H1 (cell line): ENCODE results near the gene ERAP2. TPM values are rescaled to one million over a fixed set of nuclear protein-coding genes. Genes with fewer than 3 reads are reported as not detected.

ENCODE experiments used
- CTCF ChIA-PET: fragments of 300-600 bp; sonication (Branson Sonifier 250); formaldehyde crosslinking; loops from one replicate; lab custom pipeline; 2021; ENCODE audit not compliant: partially characterized antibody; lab: Charles Lee
- POLR2A ChIA-PET: fragments of 300-600 bp; sonication (Branson Sonifier 250); formaldehyde crosslinking; loops from one replicate; lab custom pipeline; 2021; ENCODE audit warnings: inconsistent platforms; ENCODE audit not compliant: partially characterized antibody; lab: Charles Lee
- DNase-seq, 2 experiments: peaks; one replicate each; pipeline versions ENCODE4 v3.0.0 to v3.0.0-alpha.2; 2010 to 2022; ENCODE audit warnings: low spot score in 2 of 2, low read depth in 1 of 2, mixed read lengths in 1 of 2
- FAIRE-seq: peaks from 2 replicates; lab custom pipeline; 2011; peaks lifted over from hg19 to GRCh38; lab: Jason Lieb, UNC
- H2AFZ ChIP-seq: 2 replicates; pipeline ENCODE4 v1.8.1; 2012; ENCODE audit warnings: low read length, inconsistent platforms
- H2AK5ac ChIP-seq: 2 replicates; pipeline ENCODE4 v1.6.1; 2013; ENCODE audit warnings: low read depth, low read length
- H2BK120ac ChIP-seq: replicated peaks from 2 replicates; pipeline ENCODE3; 2013; ENCODE audit warnings: low read depth, low read length, inconsistent platforms
- H2BK12ac ChIP-seq: 2 replicates; pipeline ENCODE4 v1.6.1; 2013; ENCODE audit warnings: low read depth, low read length
- H2BK15ac ChIP-seq: 2 replicates; pipeline ENCODE4 v1.6.1; 2013; ENCODE audit warnings: low read length
- H2BK20ac ChIP-seq: 2 replicates; pipeline ENCODE4 v1.6.1; 2013; ENCODE audit warnings: low read length
- H2BK5ac ChIP-seq: 2 replicates; pipeline ENCODE4 v1.6.1; 2013; ENCODE audit warnings: low read depth, low read length
- H3K14ac ChIP-seq: 2 replicates; pipeline ENCODE4 v1.6.1; 2013; ENCODE audit warnings: inconsistent platforms; ENCODE audit not compliant: insufficient read length
- H3K18ac ChIP-seq: 2 replicates; pipeline ENCODE4 v1.6.1; 2013; ENCODE audit warnings: low read length; ENCODE audit errors: extremely low read depth
- H3K23ac ChIP-seq: 2 replicates; pipeline ENCODE4 v1.6.1; 2013; ENCODE audit warnings: inconsistent platforms; ENCODE audit not compliant: insufficient read length
- H3K23me2 ChIP-seq: 2 replicates; pipeline ENCODE4 v1.6.1; 2013; ENCODE audit warnings: low read depth, low read length
- H3K27ac ChIP-seq: 2 replicates; pipeline ENCODE4 v1.6.1; 2011; ENCODE audit warnings: low read depth, low read length, inconsistent platforms
- H3K27me3 ChIP-seq, 4 experiments: replicated peaks in 1 of 4; 1 replicate in 1 of 4; 2 replicates in 3 of 4; pipeline versions ENCODE4 v1.6.1 to v1.8.1; 2011 to 2013; ENCODE audit warnings: low read length in 3 of 4, mild to moderate bottlenecking in 3 of 4, inconsistent platforms in 2 of 4, mixed read lengths in 2 of 4, moderate library complexity in 1 of 4; ENCODE audit not compliant: control insufficient read depth in 3 of 4, insufficient read depth in 3 of 4; ENCODE audit errors: extremely low read depth in 1 of 4
- H3K36me3 ChIP-seq, 4 experiments: 2 replicates each; pipeline versions ENCODE4 v1.6.1 to v1.8.1; 2011 to 2013; ENCODE audit warnings: mild to moderate bottlenecking in 4 of 4, low read length in 3 of 4, moderate library complexity in 2 of 4, control low read depth in 1 of 4, inconsistent platforms in 1 of 4; ENCODE audit not compliant: insufficient read depth in 4 of 4, control insufficient read depth in 2 of 4
- H3K4ac ChIP-seq: replicated peaks from 2 replicates; pipeline ENCODE3; 2013; ENCODE audit warnings: low read length, low read depth, mixed read lengths, inconsistent platforms; ENCODE audit not compliant: insufficient read length
- H3K4me1 ChIP-seq, 4 experiments: replicated peaks in 1 of 4; 1 replicate in 1 of 4; 2 replicates in 3 of 4; pipeline versions ENCODE4 v1.6.1 to v1.8.1; 2011 to 2013; ENCODE audit warnings: low read length in 3 of 4, inconsistent platforms in 2 of 4, mixed read lengths in 1 of 4; ENCODE audit not compliant: insufficient read depth in 4 of 4, control insufficient read depth in 3 of 4
- H3K4me2 ChIP-seq, 2 experiments: 2 replicates each; pipeline versions ENCODE4 v1.6.1 to v1.8.1; 2011 to 2013; ENCODE audit warnings: low read depth in 2 of 2, low read length in 2 of 2, control low read depth in 1 of 2, inconsistent platforms in 1 of 2, mild to moderate bottlenecking in 1 of 2; ENCODE audit not compliant: insufficient read depth in 1 of 2
- H3K4me3 ChIP-seq, 4 experiments: fragments of 200-600, 300-600 bp in 1 of 4; sonication (generic), shearing (Covaris generic), sonication (Bioruptor Twin) in 1 of 4; 2 replicates each; pipeline versions ENCODE4 v1.5.1 to v1.8.1; 2011 to 2016; ENCODE audit warnings: low read length in 4 of 4, low read depth in 3 of 4, control low read depth in 2 of 4, inconsistent platforms in 2 of 4, mild to moderate bottlenecking in 2 of 4, mixed read lengths in 1 of 4, moderate library complexity in 1 of 4; ENCODE audit not compliant: insufficient read depth in 2 of 4; ENCODE audit errors: extremely low read depth in 1 of 4
- H3K56ac ChIP-seq: replicated peaks from 2 replicates; pipeline ENCODE3; 2013; ENCODE audit warnings: low read depth, mild to moderate bottlenecking, mixed read lengths, low read length, inconsistent platforms; ENCODE audit not compliant: insufficient read length
- H3K79me1 ChIP-seq: 2 replicates; pipeline ENCODE4 v1.6.1; 2013; ENCODE audit warnings: low read depth, low read length, control low read depth
- H3K79me2 ChIP-seq, 2 experiments: 2 replicates each; pipeline versions ENCODE4 v1.6.1 to v1.8.1; 2012 to 2013; ENCODE audit warnings: low read length in 2 of 2, mild to moderate bottlenecking in 2 of 2, inconsistent platforms in 1 of 2; ENCODE audit not compliant: insufficient read depth in 2 of 2, control insufficient read depth in 1 of 2
- H3K9ac ChIP-seq, 4 experiments: replicated peaks in 1 of 4; 1 replicate in 1 of 4; 2 replicates in 3 of 4; pipeline versions ENCODE4 v1.6.1 to v1.8.1; 2011 to 2013; ENCODE audit warnings: low read depth in 3 of 4, low read length in 3 of 4, control low read depth in 2 of 4, mild to moderate bottlenecking in 2 of 4, moderate library complexity in 2 of 4, inconsistent platforms in 1 of 4; ENCODE audit errors: extremely low read depth in 1 of 4
- H3K9me3 ChIP-seq, 2 experiments: 2 replicates each; pipeline versions ENCODE4 v1.6.1 to v1.8.1; 2012 to 2013; ENCODE audit warnings: mild to moderate bottlenecking in 2 of 2, moderate library complexity in 2 of 2, control low read depth in 1 of 2, inconsistent platforms in 1 of 2, low read depth in 1 of 2, low read length in 1 of 2, mixed read lengths in 1 of 2; ENCODE audit not compliant: insufficient read depth in 2 of 2
- H4K20me1 ChIP-seq, 2 experiments: replicated peaks in 1 of 2; 2 replicates each; pipeline versions ENCODE3 to v1.8.1; 2011 to 2013; ENCODE audit warnings: inconsistent platforms in 2 of 2, low read length in 2 of 2, mild to moderate bottlenecking in 1 of 2; ENCODE audit not compliant: insufficient read depth in 2 of 2, control insufficient read depth in 1 of 2
- H4K5ac ChIP-seq: 2 replicates; pipeline ENCODE4 v1.6.1; 2013; ENCODE audit warnings: low read length, low read depth, mixed read lengths, inconsistent platforms; ENCODE audit not compliant: insufficient read length
- H4K8ac ChIP-seq: 2 replicates; pipeline ENCODE4 v1.8.0; 2013; ENCODE audit warnings: mild to moderate bottlenecking, moderate library complexity, low read length, inconsistent platforms; ENCODE audit not compliant: insufficient read depth; ENCODE audit errors: extremely low read depth
- H4K91ac ChIP-seq: replicated peaks from 2 replicates; pipeline ENCODE3; 2013; ENCODE audit warnings: low read length, mixed read lengths, inconsistent platforms; ENCODE audit not compliant: insufficient read length
- E2F6 ChIP-seq: IDR thresholded peaks from 2 replicates; pipeline ENCODE4 v1.6.1; 2012; ENCODE audit warnings: inconsistent platforms
- EP300 ChIP-seq, 2 experiments: IDR thresholded peaks; 1 replicate in 1 of 2; 2 replicates in 1 of 2; pipeline ENCODE4 v1.6.1; 2011 to 2012; ENCODE audit warnings: low read depth in 2 of 2, low read length in 2 of 2, mild to moderate bottlenecking in 2 of 2, borderline replicate concordance in 1 of 2, inconsistent platforms in 1 of 2, moderate library complexity in 1 of 2
- FOSL1 ChIP-seq: IDR thresholded peaks from 2 replicates; pipeline ENCODE4 v1.6.1; 2011; ENCODE audit warnings: mild to moderate bottlenecking, low read depth, low read length, moderate library complexity; ENCODE audit not compliant: insufficient read depth
- GTF2F1 ChIP-seq: IDR thresholded peaks from 2 replicates; pipeline ENCODE4 v1.6.1; 2012; ENCODE audit warnings: low read depth, low read length, improper control_type of control experiment, borderline replicate concordance
- HDAC2 ChIP-seq, 2 experiments: fragments of 300-600 bp in 1 of 2; sonication (generic) in 1 of 2; IDR thresholded peaks; 2 replicates each; pipeline ENCODE4 v1.6.1; 2011 to 2012; ENCODE audit warnings: low read depth in 2 of 2, low read length in 2 of 2, mild to moderate bottlenecking in 2 of 2, moderate library complexity in 2 of 2, borderline replicate concordance in 1 of 2, inconsistent platforms in 1 of 2
- MAX ChIP-seq: IDR thresholded peaks from 2 replicates; pipeline ENCODE4 v1.6.1; 2012; ENCODE audit warnings: inconsistent platforms
- RFX5 ChIP-seq: IDR thresholded peaks from 2 replicates; pipeline ENCODE4 v1.6.1; 2011; ENCODE audit warnings: low read depth, low read length, improper control_type of control experiment, borderline replicate concordance
- SIX5 ChIP-seq: IDR thresholded peaks from 2 replicates; pipeline ENCODE4 v1.6.1; 2011; ENCODE audit warnings: mild to moderate bottlenecking, low read depth, low read length
- WGBS, 2 experiments: shearing (Covaris generic) in 1 of 2; methylation state at CpG; one replicate each; pipeline versions ENCODE4 v1.1.6 to v1.1.7; 2013 to 2015; ENCODE audit warnings: low lambda C conversion rate in 2 of 2, mixed read lengths in 2 of 2, inconsistent platforms in 1 of 2, low coverage in 1 of 2, missing lambda C conversion rate in 1 of 2; ENCODE audit not compliant: insufficient replicate concordance in 2 of 2, insufficient coverage in 1 of 2, insufficient read length in 1 of 2; ENCODE audit errors: extremely low coverage in 1 of 2, missing lambda C conversion rate in 1 of 2; 5-methylcytosine and 5-hydroxymethylcytosine counted together
- polyA plus RNA-seq, 7 experiments: library from polyadenylated mRNA; depleted of rRNA in 3 of 7; stranded (reverse) in 5 of 7; unstranded in 2 of 7; fragments of >200 nt in 5 of 7; fragments of 200-250 nt in 2 of 7; gene quantifications; 1 replicate in 5 of 7; 2 replicates in 1 of 7; 4 replicates in 1 of 7; pipeline versions ENCODE4 v1.2.1 to v1.2.3, GENCODE V29; 2011 to 2013; ENCODE audit warnings: missing spikeins in 2 of 7, mixed read lengths in 2 of 7
- total RNA-seq: library from RNA; stranded (reverse); fragmentation: NEBNext Ultra II Directional; extraction: Animal tissue kit (Norgen Biotek cat#: 25700); gene quantifications from 2 replicates; pipeline ENCODE4 v1.2.1, GENCODE V29; 2021

Gene ERAP2
- total and polyA plus RNA-seq, 2 of the 8 experiments (the other 6 are each of a cell fraction or from before 2014, with no cell fraction given) = 0.14 TPM; not detected in 1

DNA sequence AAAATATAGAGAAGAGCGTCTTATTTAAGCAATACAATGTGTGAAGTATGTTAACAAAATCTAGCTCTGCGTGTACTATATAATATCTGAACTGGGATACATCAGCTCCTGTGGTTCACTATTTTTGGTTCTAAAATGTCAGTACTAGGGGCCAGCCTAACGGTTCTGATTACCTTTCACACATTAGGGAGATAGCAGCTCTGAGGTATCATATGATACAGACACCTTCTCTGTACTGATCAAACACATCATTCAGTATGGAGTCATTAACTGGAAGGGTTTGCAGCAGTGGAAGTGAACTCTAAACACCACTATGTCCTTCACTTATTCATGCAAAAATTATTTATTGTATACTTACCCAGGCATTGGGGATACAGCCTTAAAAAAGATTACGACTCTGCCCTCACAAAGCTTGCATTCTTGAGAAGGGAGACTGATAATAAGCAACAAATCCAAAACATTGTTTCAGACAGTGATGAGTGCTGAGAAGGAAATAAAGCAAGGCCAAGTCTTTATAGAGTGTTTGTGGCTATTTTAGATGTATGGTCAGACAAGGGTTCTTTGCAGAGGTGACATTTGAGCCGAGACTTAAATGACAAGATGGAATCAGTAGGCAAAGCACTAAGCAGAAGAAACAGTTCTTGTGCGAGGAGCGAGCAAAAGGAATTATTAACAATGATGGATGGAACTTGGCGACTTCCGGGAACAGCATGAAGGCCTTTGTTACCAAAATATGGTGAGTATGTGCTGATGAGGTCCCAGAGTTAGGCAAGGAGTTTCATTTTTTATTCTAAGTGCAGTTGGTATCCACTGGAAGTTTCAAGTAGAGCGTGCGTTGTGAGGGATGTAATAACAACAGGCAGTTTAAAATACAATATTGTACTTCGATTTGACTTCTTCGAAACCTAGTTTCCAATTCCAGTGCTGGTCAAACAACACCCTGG lies 57.7 kb downstream of the ERAP2 start:
- Histone ChIP-seq H3K4me2 (peak overlapping the region; percentile 83 to 94), H3K9me3 (no peaks in the 10 kb centered on the region), H3K23me2 (peaks cover 13% of the 10 kb centered on the region), H3K79me2 (no peaks in the 10 kb centered on the region; a peak in 1 of 4 replicates), H2BK15ac (no peak overlapping the region), H2BK5ac (no peak overlapping the region), H2AFZ (peak overlapping the region; percentile 83), H3K18ac (no peak overlapping the region), H3K23ac (no peak overlapping the region), H2BK12ac (no peak overlapping the region; the same call in 1 of the 2 replicates), H3K4me1 (peaks cover 2 to 8% (median 6%) of the 10 kb centered on the region in 4 experiments; a peak in 3 of 7 replicates), H3K36me3 (no peaks in the 10 kb centered on the region), H4K91ac (no peak overlapping the region), H3K27ac (peak overlapping the region; percentile 39; the same call in 1 of the 2 replicates), H3K4ac (no peak overlapping the region), H3K79me1 (no peaks in the 10 kb centered on the region), H2BK120ac (no peak overlapping the region), H3K9ac (peak overlapping the region in 3 of 4 experiments; percentile 6 to 56 (median 29); a peak in 4 of 7 replicates), H3K14ac (no peak overlapping the region), H3K4me3 (peak overlapping the region; percentile 65 to 74 (median 70)), H4K5ac (no peak overlapping the region), H2BK20ac (no peak overlapping the region), H4K20me1 (no peaks in the 10 kb centered on the region), H2AK5ac (no peak overlapping the region), H4K8ac (no peak overlapping the region), H3K27me3 (peaks cover 0 to 11% (median 7%) of the 10 kb centered on the region in 4 experiments; a peak in 3 of 7 replicates), H3K56ac (no peak overlapping the region)
- DNase-seq (no peak), FAIRE-seq (no peak)
- whole genome bisulfite sequencing, 2 experiments = 32% methylated on average over 13 of the region's 13 CpGs; no CpG with 5 or more reads in 1 of the 2 experiments
- CTCF ChIA-PET = interaction anchor here (0.6 to 1.4 kb wide), 3 partner anchors 25 to 1990 kb away, joined by 3 to 4 read pairs (median 3); no protein-coding TSS in a partner anchor
- POLR2A ChIA-PET = no interaction called here
- TF ChIP-seq RFX5 (no peak), EP300 (IDR thresholded peaks at IDR 0.05; ENCODE audit: borderline replicate concordance in 1 of 2, low read depth in 2 of 2, low read length in 2 of 2) (no peak), HDAC2 (IDR thresholded peaks at IDR 0.05; ENCODE audit: borderline replicate concordance in 1 of 2, low read depth in 2 of 2, low read length in 2 of 2) (no peak), GTF2F1 (no peak), E2F6 (no peak), MAX (no peak), SIX5 (no peak), FOSL1 (no peak)
